Hepatocyte (in vitro differentiated cells): ENCODE data around the gene AGAP1.

Source experiments
- EZH2 ChIP-seq: fragments of 200-600 bp; sonication (generic); IDR thresholded peaks from 2 replicates; pipeline ENCODE4 v1.6.1; 2016; ENCODE audit warnings: antibody characterized with exemption, mild to moderate bottlenecking, borderline replicate concordance
- TF ChIP-seq, protein P1 (sequence below): fragments of 200-600 bp; sonication (generic); IDR thresholded peaks from 2 replicates; pipeline ENCODE4 v1.5.1; 2016; ENCODE audit warnings: antibody characterized with exemption, mild to moderate bottlenecking; ENCODE audit not compliant: poor library complexity

DNA sequence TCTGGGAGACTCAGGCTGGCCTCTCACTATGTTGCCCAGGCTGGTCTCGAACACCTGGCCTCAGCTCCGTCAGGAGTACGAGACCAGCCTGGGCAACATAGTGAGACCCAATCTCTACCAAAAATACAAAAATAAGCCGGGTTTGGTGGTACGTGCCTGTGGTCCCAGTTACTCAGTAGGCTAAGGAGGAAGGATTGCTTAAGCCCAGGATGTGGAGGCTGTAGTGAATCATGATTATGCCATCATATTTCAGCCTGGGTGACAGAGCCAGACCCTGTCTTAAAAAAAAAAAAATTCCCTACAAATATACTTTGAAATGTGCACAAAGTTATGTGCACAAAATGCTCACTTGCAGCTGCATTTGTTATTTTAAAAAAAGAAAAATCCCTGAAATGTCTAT, 26.3 kb upstream of the AGAP1 start:
- TF ChIP-seq EZH2 = no peak
- TF ChIP-seq, protein P1, sequence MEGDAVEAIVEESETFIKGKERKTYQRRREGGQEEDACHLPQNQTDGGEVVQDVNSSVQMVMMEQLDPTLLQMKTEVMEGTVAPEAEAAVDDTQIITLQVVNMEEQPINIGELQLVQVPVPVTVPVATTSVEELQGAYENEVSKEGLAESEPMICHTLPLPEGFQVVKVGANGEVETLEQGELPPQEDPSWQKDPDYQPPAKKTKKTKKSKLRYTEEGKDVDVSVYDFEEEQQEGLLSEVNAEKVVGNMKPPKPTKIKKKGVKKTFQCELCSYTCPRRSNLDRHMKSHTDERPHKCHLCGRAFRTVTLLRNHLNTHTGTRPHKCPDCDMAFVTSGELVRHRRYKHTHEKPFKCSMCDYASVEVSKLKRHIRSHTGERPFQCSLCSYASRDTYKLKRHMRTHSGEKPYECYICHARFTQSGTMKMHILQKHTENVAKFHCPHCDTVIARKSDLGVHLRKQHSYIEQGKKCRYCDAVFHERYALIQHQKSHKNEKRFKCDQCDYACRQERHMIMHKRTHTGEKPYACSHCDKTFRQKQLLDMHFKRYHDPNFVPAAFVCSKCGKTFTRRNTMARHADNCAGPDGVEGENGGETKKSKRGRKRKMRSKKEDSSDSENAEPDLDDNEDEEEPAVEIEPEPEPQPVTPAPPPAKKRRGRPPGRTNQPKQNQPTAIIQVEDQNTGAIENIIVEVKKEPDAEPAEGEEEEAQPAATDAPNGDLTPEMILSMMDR = no peak
